MM.1S (cell line): ENCODE results near the gene MRM3.

Source experiments
- DNase-seq: peaks from one replicate; pipeline ENCODE4 v3.0.0-alpha.2; 2015
- H2AFZ ChIP-seq: fragments of 300-600 bp; sonication (generic); 2 replicates; pipeline ENCODE4 v1.6.0; 2016; ENCODE audit warnings: antibody characterized with exemption, low read length
- H3F3A ChIP-seq: fragments of 300-600 bp; sonication (generic); 2 replicates; pipeline ENCODE4 v1.6.1; 2016; ENCODE audit warnings: mild to moderate bottlenecking, antibody characterized with exemption, low read length, moderate library complexity, mixed read lengths; ENCODE audit not compliant: insufficient read depth
- H3K27ac ChIP-seq: fragments of 300-600 bp; sonication (generic); 2 replicates; pipeline ENCODE4 v1.5.1; 2016; ENCODE audit warnings: mild to moderate bottlenecking, low read length
- H3K27me3 ChIP-seq: fragments of 300-600 bp; sonication (generic); replicated peaks from 2 replicates; pipeline ENCODE4 v1.6.0; 2016; ENCODE audit warnings: low read length; ENCODE audit not compliant: insufficient read depth
- H3K36me3 ChIP-seq: fragments of 300-600 bp; sonication (generic); replicated peaks from 2 replicates; pipeline ENCODE4 v1.6.1; 2016; ENCODE audit warnings: mild to moderate bottlenecking, low read length, mixed read lengths; ENCODE audit not compliant: insufficient read depth
- H3K4me1 ChIP-seq: fragments of 300-600 bp; sonication (generic); 2 replicates; pipeline ENCODE4 v1.6.1; 2016; ENCODE audit warnings: low read length, mixed read lengths
- H3K4me2 ChIP-seq: fragments of 300-600 bp; sonication (generic); 2 replicates; pipeline ENCODE4 v1.6.0; 2016; ENCODE audit warnings: low read depth, low read length
- H3K4me3 ChIP-seq: fragments of 300-600 bp; sonication (generic); 2 replicates; pipeline ENCODE4 v1.5.1; 2016; ENCODE audit warnings: low read length, mixed read lengths
- H3K79me2 ChIP-seq: fragments of 300-600 bp; sonication (generic); 2 replicates; pipeline ENCODE4 v1.6.1; 2016; ENCODE audit warnings: mixed run types, low read length, mixed read lengths
- H3K9ac ChIP-seq: fragments of 300-600 bp; sonication (generic); 2 replicates; pipeline ENCODE4 v1.6.1; 2016; ENCODE audit warnings: low read length, mixed read lengths
- H3K9me2 ChIP-seq: fragments of 300-600 bp; sonication (generic); replicated peaks from 2 replicates; pipeline ENCODE4 v1.6.1; 2016; ENCODE audit warnings: mild to moderate bottlenecking, low read length, mixed read lengths; ENCODE audit not compliant: insufficient read depth
- H3K9me3 ChIP-seq: fragments of 300-600 bp; sonication (generic); replicated peaks from 2 replicates; pipeline ENCODE4 v1.6.1; 2016; ENCODE audit warnings: mild to moderate bottlenecking, low read length, mixed read lengths; ENCODE audit not compliant: insufficient read depth
- H4K20me1 ChIP-seq: fragments of 300-600 bp; sonication (generic); 2 replicates; pipeline ENCODE4 v1.6.1; 2016; ENCODE audit warnings: mild to moderate bottlenecking, low read length, moderate library complexity, mixed read lengths; ENCODE audit not compliant: insufficient read depth
- CTCF ChIP-seq: fragments of 300-600 bp; sonication (generic); IDR thresholded peaks from 2 replicates; pipeline ENCODE4 v1.5.1; 2016; ENCODE audit warnings: antibody characterized with exemption, low read length, mixed read lengths
- EZH2 ChIP-seq: fragments of 300-600 bp; sonication (generic); optimal IDR thresholded peaks from 2 replicates; pipeline ENCODE3; 2017; ENCODE audit warnings: low read depth, mild to moderate bottlenecking, antibody characterized with exemption, low read length, mixed read lengths
- EZH2phosphoT487 ChIP-seq: fragments of 300-600 bp; sonication (generic); IDR thresholded peaks from 2 replicates; pipeline ENCODE4 v1.6.1; 2018; ENCODE audit warnings: antibody characterized with exemption, low read length

MRM3 gene

DNA sequence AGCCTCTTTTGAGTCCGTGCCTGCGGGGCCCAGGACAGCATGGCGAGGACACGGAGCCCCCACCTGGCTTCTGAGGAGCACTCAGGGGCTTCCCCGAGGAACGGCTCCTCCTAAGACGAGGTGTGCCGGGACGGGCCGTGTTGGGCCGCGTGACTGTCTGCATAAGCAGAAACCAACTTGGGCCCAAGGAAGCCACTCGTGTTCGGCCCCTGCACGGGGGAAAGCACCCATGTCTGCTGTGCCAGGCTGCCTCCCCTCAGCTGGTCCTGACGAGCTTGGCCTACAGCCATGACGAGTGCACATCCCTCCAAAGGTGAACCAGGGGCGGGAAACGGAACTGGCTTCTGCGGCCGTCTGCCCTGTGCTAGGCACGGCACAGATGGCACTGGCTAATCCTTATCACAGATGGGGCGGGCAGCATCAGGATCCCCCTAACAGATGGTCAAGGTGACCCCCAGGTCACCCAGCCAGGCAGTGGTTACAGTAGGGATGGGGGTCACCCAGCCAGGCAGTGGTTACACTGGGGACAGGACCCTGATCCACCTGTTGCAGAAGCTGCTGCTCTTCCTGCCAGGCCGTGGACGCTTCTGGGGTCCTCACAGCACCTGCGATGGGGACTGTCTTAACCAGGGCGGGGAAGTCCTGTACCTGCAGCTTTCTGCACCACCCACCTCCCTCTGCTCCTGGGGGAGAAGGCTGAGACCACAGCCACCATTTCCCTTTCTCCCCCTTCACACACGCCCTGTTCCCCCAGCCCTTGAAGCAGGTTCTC lies 25.6 kb downstream of the MRM3 start:
- Histone ChIP-seq H3K4me2 (no peak overlapping the region), H3K9ac (no peak overlapping the region), H3K79me2 (no peaks in the 10 kb centered on the region), H3K27me3 (peaks cover 86% of the 10 kb centered on the region), H2AFZ (no peak overlapping the region), H3K36me3 (no peaks in the 10 kb centered on the region), H3F3A (no peaks in the 10 kb centered on the region), H3K4me3 (no peak overlapping the region), H4K20me1 (no peaks in the 10 kb centered on the region), H3K9me2 (no peaks in the 10 kb centered on the region), H3K4me1 (no peaks in the 10 kb centered on the region), H3K9me3 (no peaks in the 10 kb centered on the region), H3K27ac (no peak overlapping the region)
- DNase-seq, result no peak
- TF ChIP-seq EZH2phosphoT487 (no peak), EZH2 (no peak), CTCF (no peak)

DNA sequence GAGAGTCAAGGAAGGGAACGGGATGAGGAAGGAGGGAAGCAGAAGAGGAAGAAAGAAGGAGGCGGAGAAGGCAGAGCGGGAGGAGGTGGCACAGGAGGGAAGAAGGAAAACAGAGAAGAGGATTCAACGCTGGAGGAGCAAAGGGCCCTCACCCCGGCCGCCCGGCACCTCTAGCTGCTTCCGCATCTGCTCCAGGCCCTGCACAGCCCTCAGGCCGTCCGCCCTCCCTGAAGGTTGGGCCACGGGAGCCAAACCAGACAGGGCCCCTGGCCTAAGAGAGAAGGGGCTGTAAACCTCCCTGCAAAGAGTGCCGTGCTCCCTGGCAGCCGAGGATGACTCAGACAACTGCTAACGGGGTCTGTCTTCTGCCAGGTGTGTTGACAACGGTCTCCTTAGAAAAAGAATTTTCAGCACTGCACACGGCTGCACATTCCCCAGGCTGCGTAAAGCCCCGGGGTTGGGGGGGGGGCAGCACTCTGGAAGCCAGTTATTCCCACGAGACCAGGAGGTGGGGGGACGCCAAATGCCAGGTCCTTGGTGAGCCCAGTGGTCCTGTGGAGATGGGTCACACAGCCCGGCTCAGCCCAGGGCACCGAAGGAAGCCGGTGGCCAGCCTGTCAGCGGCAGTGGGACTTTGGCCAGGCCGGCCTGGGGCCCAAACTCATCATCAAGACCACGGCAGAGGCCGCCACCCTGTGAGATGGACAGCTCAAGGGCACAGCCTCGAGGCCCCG lies 29.1 kb downstream of the MRM3 start:
- H3K9me2 ChIP-seq, result no peaks in the 10 kb centered on the region
- no peak overlapping the region for H3K4me3 ChIP-seq
- no peak overlapping the region for H3K9ac ChIP-seq
- H3K27me3 ChIP-seq, result peaks cover 87% of the 10 kb centered on the region
- H3K4me2 ChIP-seq, result no peak overlapping the region
- H3K9me3 ChIP-seq, result no peaks in the 10 kb centered on the region
- H2AFZ ChIP-seq, result no peak overlapping the region
- no peaks in the 10 kb centered on the region for H3K4me1 ChIP-seq
- H3K79me2 ChIP-seq, result no peaks in the 10 kb centered on the region
- no peak overlapping the region for H3K27ac ChIP-seq
- TF ChIP-seq CTCF (no peak), EZH2phosphoT487 (no peak), EZH2 (no peak)
- no peaks in the 10 kb centered on the region for H3K36me3 ChIP-seq
- no peaks in the 10 kb centered on the region for H3F3A ChIP-seq
- DNase-seq, result no peak
- H4K20me1 ChIP-seq, result no peaks in the 10 kb centered on the region

GRCh38 chr17:812638-813204 lies 30.6 kb downstream of the MRM3 start:
- Histone ChIP-seq H3K4me3 (no peak overlapping the region), H3K4me2 (no peak overlapping the region), H3K27ac (no peak overlapping the region), H2AFZ (no peak overlapping the region), H3K27me3 (peaks cover 87% of the 10 kb centered on the region), H3K9ac (no peak overlapping the region), H3K36me3 (no peaks in the 10 kb centered on the region), H3F3A (no peaks in the 10 kb centered on the region), H3K9me3 (no peaks in the 10 kb centered on the region), H3K9me2 (no peaks in the 10 kb centered on the region), H3K79me2 (no peaks in the 10 kb centered on the region), H4K20me1 (no peaks in the 10 kb centered on the region), H3K4me1 (no peaks in the 10 kb centered on the region)
- TF ChIP-seq EZH2phosphoT487, result no peak
- TF ChIP-seq CTCF, result no peak
- no peak for TF ChIP-seq EZH2
- no peak for DNase-seq
